Measurements from ENCODE around the gene MUC6. TPM values are rescaled to one million over a fixed set of nuclear protein-coding genes. Genes with fewer than 3 reads are reported as not detected.

The MUC6 gene
- total and polyA plus RNA-seq, 9 of the 15 experiments (the other 6 are each of a cell fraction or from before 2014, with no cell fraction given), result not detected

- TF ChIP-seq ZNF318 (IDR thresholded peaks at IDR 0.05; ENCODE audit: borderline replicate concordance in 1 of 2, low read depth in 1 of 2) (no peak), ZNF324 (CRISPR knock-in tag; IDR thresholded peaks at IDR 0.05) (no peak), SP2 (IDR thresholded peaks at IDR 0.05; ENCODE audit: extremely low read depth, low read depth, low read length, poor library complexity, severe bottlenecking) (no peak), PTRF (tag; IDR thresholded peaks at IDR 0.05) (no peak), NBN (IDR thresholded peaks at IDR 0.05; ENCODE audit: low read depth) (no peak), TSC22D4 (tag; IDR thresholded peaks at IDR 0.05) (no peak), FOXM1 (IDR thresholded peaks at IDR 0.05; ENCODE audit: low read depth) (no peak), FOXM1 (CRISPR knock-in tag; IDR thresholded peaks at IDR 0.05; ENCODE audit: low read depth) (no peak), ZBTB26 (CRISPR knock-in tag; IDR thresholded peaks at IDR 0.05) (no peak), NELFE (IDR thresholded peaks at IDR 0.05; ENCODE audit: insufficient read depth, insufficient read length) (no peak)
Observed at GRCh38 chr11:993632-994167, 42.8 kb downstream of the MUC6 start (continued).

All from K562 (cell line).